Measurements from ENCODE around the gene UNK. TPM values are rescaled to one million over a fixed set of nuclear protein-coding genes. Genes with fewer than 3 reads are reported as not detected.

UNK gene
- total and polyA plus RNA-seq, 9 of the 15 experiments (the other 6 are each of a cell fraction or from before 2014, with no cell fraction given), result 12.8 to 38.6 (median 24.8) TPM

DNA sequence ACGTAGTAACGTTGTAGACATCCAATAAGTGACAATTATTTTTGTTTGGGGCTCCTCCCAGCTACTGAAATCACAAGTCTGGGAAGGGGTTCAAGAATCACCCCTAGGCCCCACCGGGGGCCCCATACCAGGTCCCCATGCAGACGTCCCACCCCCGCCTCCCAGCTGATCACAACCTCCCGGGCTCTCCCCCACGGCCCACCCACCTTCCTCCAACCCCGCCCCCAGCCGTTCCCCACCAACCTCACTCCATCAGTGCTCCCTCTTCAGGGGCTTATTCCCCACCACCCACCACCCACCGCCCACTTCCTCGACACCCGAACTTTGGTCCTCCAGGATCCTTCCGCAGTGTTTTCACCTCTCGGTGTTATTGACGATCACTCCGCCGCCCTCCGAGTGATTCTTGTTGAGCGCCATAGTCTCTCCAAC, 70.3 kb downstream of the UNK start (continued):
- TF ChIP-seq, protein P1, sequence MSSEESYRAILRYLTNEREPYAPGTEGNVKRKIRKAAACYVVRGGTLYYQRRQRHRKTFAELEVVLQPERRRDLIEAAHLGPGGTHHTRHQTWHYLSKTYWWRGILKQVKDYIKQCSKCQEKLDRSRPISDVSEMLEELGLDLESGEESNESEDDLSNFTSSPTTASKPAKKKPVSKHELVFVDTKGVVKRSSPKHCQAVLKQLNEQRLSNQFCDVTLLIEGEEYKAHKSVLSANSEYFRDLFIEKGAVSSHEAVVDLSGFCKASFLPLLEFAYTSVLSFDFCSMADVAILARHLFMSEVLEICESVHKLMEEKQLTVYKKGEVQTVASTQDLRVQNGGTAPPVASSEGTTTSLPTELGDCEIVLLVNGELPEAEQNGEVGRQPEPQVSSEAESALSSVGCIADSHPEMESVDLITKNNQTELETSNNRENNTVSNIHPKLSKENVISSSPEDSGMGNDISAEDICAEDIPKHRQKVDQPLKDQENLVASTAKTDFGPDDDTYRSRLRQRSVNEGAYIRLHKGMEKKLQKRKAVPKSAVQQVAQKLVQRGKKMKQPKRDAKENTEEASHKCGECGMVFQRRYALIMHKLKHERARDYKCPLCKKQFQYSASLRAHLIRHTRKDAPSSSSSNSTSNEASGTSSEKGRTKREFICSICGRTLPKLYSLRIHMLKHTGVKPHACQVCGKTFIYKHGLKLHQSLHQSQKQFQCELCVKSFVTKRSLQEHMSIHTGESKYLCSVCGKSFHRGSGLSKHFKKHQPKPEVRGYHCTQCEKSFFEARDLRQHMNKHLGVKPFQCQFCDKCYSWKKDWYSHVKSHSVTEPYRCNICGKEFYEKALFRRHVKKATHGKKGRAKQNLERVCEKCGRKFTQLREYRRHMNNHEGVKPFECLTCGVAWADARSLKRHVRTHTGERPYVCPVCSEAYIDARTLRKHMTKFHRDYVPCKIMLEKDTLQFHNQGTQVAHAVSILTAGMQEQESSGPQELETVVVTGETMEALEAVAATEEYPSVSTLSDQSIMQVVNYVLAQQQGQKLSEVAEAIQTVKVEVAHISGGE (CRISPR knock-in tag; IDR thresholded peaks at IDR 0.05), result no peak
- TF ChIP-seq ARNT (IDR thresholded peaks at IDR 0.05) (no peak), HDAC1 (IDR thresholded peaks at IDR 0.05) (peak in 1 of 2 experiments; percentile 53; a peak in 2 of 4 replicates), TCF7L2 (IDR thresholded peaks at IDR 0.05; ENCODE audit: low read depth, low read length) (no peak), NCOA6 (IDR thresholded peaks at IDR 0.05) (no peak), FOXJ2 (tag; IDR thresholded peaks at IDR 0.05) (peak; percentile 61; the same call in 1 of the 2 replicates), HMG20A (CRISPR knock-in tag; conservative IDR thresholded peaks at IDR 0.05) (no peak), RBM15 (IDR thresholded peaks at IDR 0.05; ENCODE audit: insufficient read depth, low read length) (no peak), ZBTB1 (CRISPR knock-in tag; IDR thresholded peaks at IDR 0.05; ENCODE audit: borderline replicate concordance, low read depth) (no peak), ZKSCAN1 (IDR thresholded peaks at IDR 0.05; ENCODE audit: low read depth, low read length) (no peak), SETDB1 (IDR thresholded peaks at IDR 0.05; ENCODE audit: low read length) (no peak)
- TF ChIP-seq, protein P2, sequence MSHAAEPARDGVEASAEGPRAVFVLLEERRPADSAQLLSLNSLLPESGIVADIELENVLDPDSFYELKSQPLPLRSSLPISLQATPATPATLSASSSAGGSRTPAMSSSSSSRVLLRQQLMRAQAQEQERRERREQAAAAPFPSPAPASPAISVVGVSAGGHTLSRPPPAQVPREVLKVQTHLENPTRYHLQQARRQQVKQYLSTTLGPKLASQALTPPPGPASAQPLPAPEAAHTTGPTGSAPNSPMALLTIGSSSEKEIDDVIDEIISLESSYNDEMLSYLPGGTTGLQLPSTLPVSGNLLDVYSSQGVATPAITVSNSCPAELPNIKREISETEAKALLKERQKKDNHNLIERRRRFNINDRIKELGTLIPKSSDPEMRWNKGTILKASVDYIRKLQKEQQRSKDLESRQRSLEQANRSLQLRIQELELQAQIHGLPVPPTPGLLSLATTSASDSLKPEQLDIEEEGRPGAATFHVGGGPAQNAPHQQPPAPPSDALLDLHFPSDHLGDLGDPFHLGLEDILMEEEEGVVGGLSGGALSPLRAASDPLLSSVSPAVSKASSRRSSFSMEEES (CRISPR knock-in tag; IDR thresholded peaks at IDR 0.05), result no peak
- TF ChIP-seq, protein P3, sequence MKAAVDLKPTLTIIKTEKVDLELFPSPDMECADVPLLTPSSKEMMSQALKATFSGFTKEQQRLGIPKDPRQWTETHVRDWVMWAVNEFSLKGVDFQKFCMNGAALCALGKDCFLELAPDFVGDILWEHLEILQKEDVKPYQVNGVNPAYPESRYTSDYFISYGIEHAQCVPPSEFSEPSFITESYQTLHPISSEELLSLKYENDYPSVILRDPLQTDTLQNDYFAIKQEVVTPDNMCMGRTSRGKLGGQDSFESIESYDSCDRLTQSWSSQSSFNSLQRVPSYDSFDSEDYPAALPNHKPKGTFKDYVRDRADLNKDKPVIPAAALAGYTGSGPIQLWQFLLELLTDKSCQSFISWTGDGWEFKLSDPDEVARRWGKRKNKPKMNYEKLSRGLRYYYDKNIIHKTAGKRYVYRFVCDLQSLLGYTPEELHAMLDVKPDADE (conservative IDR thresholded peaks at IDR 0.05; ENCODE audit: control insufficient read depth, low read depth, low read length), result no peak
- TF ChIP-seq, protein P4, sequence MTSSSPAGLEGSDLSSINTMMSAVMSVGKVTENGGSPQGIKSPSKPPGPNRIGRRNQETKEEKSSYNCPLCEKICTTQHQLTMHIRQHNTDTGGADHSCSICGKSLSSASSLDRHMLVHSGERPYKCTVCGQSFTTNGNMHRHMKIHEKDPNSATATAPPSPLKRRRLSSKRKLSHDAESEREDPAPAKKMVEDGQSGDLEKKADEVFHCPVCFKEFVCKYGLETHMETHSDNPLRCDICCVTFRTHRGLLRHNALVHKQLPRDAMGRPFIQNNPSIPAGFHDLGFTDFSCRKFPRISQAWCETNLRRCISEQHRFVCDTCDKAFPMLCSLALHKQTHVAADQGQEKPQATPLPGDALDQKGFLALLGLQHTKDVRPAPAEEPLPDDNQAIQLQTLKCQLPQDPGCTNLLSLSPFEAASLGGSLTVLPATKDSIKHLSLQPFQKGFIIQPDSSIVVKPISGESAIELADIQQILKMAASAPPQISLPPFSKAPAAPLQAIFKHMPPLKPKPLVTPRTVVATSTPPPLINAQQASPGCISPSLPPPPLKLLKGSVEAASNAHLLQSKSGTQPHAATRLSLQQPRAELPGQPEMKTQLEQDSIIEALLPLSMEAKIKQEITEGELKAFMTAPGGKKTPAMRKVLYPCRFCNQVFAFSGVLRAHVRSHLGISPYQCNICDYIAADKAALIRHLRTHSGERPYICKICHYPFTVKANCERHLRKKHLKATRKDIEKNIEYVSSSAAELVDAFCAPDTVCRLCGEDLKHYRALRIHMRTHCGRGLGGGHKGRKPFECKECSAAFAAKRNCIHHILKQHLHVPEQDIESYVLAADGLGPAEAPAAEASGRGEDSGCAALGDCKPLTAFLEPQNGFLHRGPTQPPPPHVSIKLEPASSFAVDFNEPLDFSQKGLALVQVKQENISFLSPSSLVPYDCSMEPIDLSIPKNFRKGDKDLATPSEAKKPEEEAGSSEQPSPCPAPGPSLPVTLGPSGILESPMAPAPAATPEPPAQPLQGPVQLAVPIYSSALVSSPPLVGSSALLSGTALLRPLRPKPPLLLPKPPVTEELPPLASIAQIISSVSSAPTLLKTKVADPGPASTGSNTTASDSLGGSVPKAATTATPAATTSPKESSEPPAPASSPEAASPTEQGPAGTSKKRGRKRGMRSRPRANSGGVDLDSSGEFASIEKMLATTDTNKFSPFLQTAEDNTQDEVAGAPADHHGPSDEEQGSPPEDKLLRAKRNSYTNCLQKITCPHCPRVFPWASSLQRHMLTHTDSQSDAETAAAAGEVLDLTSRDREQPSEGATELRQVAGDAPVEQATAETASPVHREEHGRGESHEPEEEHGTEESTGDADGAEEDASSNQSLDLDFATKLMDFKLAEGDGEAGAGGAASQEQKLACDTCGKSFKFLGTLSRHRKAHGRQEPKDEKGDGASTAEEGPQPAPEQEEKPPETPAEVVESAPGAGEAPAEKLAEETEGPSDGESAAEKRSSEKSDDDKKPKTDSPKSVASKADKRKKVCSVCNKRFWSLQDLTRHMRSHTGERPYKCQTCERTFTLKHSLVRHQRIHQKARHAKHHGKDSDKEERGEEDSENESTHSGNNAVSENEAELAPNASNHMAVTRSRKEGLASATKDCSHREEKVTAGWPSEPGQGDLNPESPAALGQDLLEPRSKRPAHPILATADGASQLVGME (CRISPR knock-in tag; IDR thresholded peaks at IDR 0.05), result no peak
- TF ChIP-seq, protein P5, sequence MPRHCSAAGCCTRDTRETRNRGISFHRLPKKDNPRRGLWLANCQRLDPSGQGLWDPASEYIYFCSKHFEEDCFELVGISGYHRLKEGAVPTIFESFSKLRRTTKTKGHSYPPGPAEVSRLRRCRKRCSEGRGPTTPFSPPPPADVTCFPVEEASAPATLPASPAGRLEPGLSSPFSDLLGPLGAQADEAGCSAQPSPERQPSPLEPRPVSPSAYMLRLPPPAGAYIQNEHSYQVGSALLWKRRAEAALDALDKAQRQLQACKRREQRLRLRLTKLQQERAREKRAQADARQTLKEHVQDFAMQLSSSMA (CRISPR knock-in tag; IDR thresholded peaks at IDR 0.05), result no peak
